GM13977 (cell line): ENCODE data around the gene KAZN.

ENCODE experiments used
- DNase-seq: peaks from one replicate; pipeline ENCODE4 v3.0.0; 2012; ENCODE audit warnings: low spot score
- CTCF ChIP-seq: IDR thresholded peaks from 2 replicates; pipeline ENCODE4 v1.5.1; 2012; ENCODE audit warnings: mild to moderate bottlenecking, control low read depth; ENCODE audit not compliant: insufficient read depth; ENCODE audit errors: extremely low read depth, missing control alignments
- in situ Hi-C: fragments of 300-500 bp; cut with MboI; formaldehyde crosslinking; loops from one replicate; pipeline ENCODE4 v1.12.0; 2022; ENCODE audit warnings: low sequenced_read_pairs, low pct_unique_long_range_greater_than_20kb, mixed read lengths, inconsistent platforms; ENCODE audit not compliant: unreplicated experiment

KAZN gene

GRCh38 chr1:15045123-15045522, 446.6 kb downstream of the KAZN start:
- TF ChIP-seq CTCF = no peak
- in situ Hi-C loops = loop anchor here (25.0 kb wide), 1 partner anchor 933 kb away; no protein-coding TSS in a partner anchor
- no peak for DNase-seq

GRCh38 chr1:15046487-15047165, 448.1 kb downstream of the KAZN start:
- peak; percentile 90 for TF ChIP-seq CTCF
- peak; percentile 88 for DNase-seq
- in situ Hi-C loops = loop anchor here (25.0 kb wide), 1 partner anchor 934 kb away; no protein-coding TSS in a partner anchor

GRCh38 chr1:15047237-15047636, 448.8 kb downstream of the KAZN start:
- TF ChIP-seq CTCF = no peak
- in situ Hi-C loops = loop anchor here (25.0 kb wide), 1 partner anchor 935 kb away; no protein-coding TSS in a partner anchor
- no peak for DNase-seq

GRCh38 chr1:15048437-15048980, 450.0 kb downstream of the KAZN start:
- in situ Hi-C loops = loop anchor here (25.0 kb wide), 1 partner anchor 936 kb away; no protein-coding TSS in a partner anchor
- no peak for TF ChIP-seq CTCF
- DNase-seq = no peak

- in situ Hi-C loops = loop anchor here (25.0 kb wide), 1 partner anchor 937 kb away; no protein-coding TSS in a partner anchor
- TF ChIP-seq CTCF = no peak
- no peak for DNase-seq
Observed at GRCh38 chr1:15049067-15049466, 450.6 kb downstream of the KAZN start.

- TF ChIP-seq CTCF = no peak
- DNase-seq = no peak
- in situ Hi-C loops = no loop called here
Observed at GRCh38 chr1:15051882-15052528, 453.5 kb downstream of the KAZN start.
